Cortex of kidney (tissue), 1 donor: ENCODE results near the gene NWD2.
"Not testable (repeated sequence)": the region's sequence is repeated elsewhere in the genome, so short reads cannot be mapped to it uniquely, and the experiment has no call there.

Source experiments
- DNase-seq: peaks from one replicate; lab custom pipeline; 2025; lab: John Stamatoyannopoulos, UW

Gene NWD2, protein sequence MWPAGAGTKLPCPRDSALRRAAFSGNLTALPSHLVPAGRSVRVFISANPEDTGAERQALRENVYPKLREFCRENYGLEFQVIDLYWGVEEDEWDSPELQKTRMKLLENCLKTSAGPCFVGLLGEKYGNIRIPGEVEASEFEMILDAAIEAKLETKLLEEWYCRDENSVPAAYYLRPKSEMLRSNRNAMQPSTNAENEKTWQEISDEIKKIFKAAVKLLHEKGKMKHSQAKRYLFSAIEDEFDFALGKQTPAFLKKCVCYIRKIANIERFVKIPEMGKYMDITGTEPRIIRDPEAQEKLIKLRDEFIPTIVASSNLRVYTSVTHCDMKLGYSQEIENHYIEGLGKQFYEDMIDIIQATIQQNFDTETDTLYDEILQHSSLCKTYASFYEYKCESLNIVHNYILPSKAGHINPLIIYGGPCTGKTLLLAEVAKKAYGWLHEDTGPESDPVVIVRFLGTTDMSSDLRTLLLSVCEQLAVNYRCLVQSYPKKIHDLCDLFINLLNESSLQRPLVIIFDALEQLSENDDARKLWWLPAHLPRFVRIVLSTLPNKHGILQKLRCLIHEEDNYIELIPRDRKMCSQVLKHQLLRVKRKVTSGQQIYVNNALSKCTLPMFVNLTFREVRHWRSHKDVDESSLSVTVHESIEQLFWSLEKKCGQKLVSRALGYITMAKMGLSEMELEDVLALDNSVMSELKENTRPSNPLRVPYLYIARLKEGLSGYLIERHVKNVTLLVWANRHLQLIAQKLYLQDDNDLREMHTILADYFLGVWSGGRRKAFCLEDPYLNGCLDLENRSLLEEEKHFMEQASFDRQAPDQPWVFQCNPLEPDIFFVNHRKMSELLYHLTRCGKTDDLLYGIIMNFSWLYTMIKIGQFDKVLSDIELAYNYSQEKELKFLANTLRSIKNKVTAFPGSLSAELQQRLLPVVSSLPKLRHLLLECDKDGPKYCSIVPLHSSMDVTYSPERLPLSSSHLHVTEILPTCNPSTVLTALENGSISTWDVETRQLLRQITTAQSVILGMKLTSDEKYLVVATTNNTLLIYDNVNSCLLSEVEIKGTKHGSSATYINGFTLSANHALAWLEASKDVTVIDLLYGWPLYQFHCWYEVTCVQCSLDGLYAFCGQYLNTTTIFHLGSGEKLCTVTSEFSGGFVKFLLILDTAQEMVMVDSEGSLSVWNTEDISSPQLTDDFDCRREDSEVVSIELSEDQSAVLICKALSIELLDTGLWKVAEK (N-terminal part only)

DNA sequence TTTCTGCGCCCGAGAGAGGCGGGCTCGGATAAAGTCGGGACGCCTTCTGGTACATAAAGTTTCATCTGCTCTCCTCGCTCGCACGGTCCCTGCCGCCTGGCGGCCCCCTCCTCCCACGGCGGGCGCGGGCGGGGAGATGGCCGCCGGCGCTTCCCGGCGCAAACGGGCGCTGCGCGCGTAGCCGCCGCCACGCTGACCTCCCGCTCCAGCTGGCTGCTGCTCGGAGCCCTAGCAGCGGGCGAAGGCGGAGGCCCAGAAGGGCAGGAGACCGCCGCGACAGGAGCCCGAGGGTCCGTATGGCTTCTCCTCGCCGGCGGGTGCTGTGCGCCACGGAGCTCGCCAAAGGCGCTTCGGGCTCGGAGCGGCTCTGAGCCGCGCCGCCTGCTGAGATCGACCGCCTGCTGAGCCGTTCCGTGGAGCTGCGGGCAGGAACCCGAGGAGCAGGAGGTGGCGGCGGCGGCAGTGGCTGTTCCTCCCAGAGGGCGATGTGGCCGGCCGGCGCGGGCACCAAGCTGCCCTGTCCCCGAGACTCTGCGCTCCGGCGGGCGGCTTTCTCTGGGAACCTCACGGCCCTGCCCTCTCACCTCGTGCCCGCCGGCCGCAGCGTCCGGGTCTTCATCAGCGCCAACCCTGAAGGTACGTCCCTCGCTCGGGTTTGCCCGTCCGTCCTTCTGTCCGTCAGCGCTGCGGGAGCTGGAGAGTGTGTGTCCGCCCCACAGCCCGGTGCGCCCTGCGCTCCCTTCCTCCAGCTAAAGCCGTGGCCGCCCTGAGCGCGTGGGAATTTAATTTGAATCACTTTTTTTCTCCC is at the start of gene NWD2:
Gene NWD2, plus strand, starts transcription at position 161 of the 808 bp plus-strand sequence. Its CDS starts 325 bp downstream, at position 486.
- DNase-seq, result no peak

DNA sequence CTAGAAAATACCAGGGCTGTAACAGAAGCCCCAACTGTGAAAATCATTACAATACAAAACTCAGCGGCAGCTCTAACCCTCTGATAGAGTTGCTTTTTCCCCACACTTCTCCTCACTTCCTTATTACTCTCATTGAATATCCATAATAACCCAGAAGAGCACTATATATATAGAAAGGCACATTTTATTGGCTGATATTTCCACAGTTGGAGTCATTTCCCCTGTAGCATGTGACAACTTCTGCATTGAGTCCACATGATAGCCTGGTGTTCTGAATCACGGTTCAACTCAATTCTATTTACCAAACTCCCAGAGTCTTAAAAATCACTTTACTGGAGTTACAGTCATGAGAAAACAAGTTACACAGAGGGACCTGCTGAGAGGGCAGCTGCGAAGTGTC is 46.6 kb upstream of the NWD2 start:
- DNase-seq, result no peak

DNA sequence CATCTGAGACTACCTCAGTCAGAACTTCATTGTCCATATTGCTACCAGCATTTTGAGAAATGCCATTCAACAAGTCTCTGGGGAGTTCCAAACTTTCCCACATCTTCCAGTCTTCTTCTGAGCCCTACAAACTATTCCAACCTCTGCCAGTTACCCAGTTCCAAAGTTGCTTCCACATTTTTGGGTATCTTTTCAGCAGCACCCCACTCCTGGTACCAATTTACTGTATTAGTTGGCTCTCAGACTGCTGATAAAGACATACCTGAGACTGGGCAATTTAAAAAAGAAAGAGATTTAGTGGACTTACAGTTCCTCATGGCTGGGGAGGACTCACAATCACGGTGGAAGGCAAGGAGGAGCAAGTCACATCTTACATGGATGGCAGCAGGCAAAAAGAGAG is 39.8 kb upstream of the NWD2 start:
- DNase-seq, result not testable (repeated sequence)

DNA sequence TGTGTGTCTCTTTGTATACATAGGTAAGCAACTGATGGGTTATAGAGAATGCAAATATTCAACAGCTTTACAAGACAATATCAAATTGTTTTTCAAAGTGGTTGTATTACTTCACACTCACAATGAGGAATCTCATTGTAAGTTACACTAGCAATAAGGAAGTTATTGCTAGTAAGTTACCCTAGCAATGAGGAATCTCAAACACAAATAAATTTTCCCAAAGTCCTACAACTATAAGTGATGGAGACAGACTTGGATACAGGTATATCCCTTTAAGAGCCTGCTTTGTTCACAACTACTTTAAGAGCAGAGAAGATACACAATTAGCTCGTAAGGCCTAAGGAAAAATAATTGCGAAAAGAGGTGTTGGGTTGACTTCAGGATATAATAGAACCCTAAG is 28.3 kb upstream of the NWD2 start:
- no peak for DNase-seq

DNA sequence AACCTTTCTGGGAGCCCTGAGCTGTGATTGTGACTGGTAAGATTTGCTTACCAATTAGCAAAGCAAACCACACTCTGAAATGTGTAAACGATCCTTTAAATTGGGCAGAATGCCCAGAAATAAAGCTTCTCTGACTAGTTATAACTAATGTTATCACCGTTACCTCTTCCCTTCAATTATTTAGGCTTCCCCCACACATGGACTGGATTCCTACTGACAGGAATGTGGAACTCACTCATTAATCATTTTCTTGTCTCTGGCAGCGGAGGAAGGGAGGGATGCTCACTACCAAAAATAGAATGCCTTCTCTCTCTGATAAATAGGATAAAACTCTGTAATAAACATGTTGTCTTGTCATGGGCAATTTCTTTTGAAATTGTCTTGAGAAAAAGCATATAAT is 25.3 kb upstream of the NWD2 start:
- no peak for DNase-seq

DNA sequence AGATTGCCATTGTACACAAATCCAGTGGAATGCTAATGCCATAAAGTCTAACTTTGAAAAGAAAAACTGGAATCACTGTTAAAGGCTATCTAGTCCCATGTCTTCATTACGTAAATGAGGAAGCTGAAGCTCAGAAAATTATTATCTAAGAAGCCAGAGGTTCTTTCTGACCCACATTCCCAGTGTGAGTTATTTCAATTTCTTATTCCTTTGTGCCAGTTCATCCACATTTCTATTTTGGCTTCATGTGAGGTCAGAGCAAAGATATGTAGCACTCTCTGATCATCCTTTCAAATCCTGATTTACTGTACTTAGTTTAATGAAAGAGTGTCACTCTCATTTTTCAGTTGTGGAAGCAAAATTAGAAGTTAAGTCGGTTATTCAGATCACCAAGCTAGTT is 24.6 kb upstream of the NWD2 start:
- no peak for DNase-seq

DNA sequence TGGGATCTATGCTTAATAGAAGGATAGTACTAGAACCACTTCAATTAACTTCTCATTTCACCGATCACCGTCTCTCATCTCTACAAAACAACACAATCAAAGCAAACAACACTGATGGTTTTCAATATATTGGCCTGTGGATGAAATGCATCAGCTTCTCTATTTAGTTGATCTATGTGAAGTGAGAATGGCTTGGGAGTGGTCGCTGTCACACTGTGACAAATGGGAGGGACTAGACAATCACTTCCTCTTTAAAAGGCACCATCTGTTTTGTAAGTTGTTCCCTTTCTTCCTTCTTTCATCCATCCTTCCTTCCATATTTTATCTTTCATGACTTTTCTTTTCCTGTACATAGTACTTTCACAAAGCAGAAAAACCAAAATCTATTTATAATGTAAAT is 23.9 kb upstream of the NWD2 start:
- DNase-seq, result no peak

DNA sequence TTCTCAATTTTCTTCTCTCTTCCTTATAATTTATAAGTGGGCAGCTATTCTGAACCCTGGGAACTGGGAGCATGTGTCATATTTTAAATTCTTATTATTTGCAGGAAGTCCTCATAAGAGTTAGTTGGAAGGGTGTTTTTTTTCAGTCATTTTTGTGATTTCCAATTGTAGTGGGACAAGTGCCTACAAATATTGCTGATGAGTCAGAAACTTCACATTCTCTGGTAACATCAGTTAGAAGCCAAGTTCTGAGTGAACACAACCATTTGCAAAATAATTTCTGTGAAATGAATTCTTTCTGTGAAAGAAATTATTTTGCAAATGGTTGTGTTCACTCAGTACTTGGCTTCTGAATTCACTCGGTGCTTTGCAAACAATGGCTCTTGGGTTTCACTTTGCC is 20.8 kb upstream of the NWD2 start:
- DNase-seq, result no peak

DNA sequence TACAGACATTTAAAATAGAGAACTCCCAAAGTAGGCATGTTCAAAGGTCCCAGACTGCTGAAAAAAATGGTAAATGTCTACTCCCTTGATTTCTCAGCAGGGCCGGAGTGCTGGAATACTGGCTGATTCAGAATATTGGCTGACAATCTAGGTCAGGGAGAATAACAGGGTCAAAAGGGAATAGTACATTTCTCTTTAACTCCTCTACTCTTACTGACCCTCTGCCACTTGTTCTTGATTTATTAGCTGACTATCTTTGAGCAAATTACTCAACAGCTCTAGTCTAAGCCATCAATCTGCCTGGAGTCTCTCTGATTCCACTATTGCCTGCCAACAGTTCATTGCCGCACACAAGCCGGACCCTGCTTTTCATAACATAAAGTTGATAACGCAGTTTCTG is 19.7 kb upstream of the NWD2 start:
- no peak for DNase-seq

DNA sequence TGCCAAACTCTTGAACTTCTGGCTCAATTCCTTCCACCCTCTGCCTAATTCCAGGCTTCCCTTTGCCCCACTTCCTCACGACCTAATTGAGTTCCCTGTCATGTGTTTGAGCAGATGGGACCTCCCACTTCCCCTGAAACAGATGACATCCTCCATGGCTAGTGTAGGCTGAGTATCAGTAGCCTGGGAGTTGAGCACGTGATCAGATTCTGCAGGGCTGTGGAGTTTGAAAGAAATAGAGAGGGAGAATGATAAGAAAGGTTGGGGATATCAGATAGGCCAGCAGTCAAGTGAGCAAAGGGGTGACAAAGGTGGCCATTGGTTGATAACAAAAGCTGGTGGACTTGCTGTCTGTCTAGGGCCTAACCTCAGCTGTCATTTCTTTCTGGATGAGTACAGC is 18.8 kb upstream of the NWD2 start:
- DNase-seq, result no peak

DNA sequence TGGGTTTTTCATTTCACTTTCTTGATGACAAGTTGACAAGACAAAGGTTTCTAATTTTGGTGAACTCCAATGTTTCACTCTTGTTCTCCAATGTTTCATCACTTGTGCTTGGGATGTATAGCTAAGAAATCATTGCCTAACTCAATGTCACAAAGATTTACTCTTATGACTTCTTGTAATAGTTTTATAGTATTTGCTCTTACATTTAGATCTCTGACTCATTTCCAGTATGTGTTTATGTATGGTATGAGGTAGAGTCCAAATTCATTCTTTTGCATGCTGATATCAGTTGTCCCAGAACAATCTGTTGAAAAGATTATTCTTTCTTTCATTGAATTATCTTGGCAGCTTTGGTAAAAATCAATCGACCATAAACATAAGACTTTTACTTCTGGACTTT is 12.2 kb upstream of the NWD2 start:
- DNase-seq, result no peak

DNA sequence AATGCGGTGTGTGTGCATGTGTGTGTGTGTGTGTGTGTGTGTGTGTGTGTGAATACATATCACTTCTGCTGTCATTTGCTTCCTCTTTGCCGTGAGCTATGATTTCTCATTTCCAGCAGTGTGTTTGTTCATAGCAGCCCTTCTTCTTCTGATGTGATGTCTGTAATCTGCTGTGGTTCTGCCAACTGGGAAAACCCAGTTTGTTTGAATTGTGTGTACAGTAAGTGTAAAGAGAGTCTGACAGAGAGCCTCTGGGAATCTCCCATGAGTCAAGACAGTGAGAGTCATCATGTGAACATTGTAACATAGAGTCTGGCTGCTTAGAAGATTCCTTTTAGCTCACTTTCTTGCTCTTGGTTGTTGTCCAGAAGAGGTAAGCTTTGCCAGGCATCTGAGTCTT is 8.4 kb upstream of the NWD2 start:
- DNase-seq, result no peak

DNA sequence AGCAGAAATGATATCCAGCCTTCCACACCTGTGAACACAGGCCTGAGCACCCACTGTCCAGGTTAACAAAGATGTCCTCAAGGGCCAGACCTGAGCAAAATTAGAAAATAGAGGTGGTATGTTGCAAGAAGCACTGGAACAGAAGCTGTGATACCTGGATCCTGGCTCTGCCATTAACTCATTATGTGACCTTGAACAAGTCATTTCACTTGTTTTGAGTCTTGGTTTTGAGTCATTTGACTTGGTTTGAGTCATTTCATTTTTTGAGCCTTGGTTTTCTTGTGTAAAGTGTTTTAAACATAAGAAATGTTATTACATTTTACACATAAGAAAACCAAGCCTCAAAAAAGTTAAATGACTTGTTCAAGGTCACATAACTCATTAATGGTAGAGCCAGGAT is 2.9 kb upstream of the NWD2 start:
- DNase-seq, result no peak

DNA sequence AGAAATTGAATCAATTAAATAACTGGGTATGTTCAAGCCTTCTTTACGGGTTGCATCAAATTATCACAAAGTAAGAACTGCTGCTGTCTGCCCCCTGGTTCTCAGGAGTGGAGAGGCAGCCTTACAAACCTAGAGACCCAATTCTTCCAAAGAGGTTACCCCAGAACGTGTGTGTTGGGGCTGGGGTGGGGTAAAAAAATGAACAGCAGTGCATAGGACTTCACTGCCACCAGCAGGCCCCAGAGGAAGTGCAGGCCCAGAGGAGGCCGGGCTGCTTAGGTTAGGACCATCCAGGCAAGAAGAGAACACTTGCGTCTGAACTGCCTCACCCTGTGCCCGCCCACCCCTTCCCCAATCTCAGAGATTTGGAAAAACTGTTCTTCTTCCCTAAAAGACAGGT is 1.5 kb upstream of the NWD2 start:
- no peak for DNase-seq

DNA sequence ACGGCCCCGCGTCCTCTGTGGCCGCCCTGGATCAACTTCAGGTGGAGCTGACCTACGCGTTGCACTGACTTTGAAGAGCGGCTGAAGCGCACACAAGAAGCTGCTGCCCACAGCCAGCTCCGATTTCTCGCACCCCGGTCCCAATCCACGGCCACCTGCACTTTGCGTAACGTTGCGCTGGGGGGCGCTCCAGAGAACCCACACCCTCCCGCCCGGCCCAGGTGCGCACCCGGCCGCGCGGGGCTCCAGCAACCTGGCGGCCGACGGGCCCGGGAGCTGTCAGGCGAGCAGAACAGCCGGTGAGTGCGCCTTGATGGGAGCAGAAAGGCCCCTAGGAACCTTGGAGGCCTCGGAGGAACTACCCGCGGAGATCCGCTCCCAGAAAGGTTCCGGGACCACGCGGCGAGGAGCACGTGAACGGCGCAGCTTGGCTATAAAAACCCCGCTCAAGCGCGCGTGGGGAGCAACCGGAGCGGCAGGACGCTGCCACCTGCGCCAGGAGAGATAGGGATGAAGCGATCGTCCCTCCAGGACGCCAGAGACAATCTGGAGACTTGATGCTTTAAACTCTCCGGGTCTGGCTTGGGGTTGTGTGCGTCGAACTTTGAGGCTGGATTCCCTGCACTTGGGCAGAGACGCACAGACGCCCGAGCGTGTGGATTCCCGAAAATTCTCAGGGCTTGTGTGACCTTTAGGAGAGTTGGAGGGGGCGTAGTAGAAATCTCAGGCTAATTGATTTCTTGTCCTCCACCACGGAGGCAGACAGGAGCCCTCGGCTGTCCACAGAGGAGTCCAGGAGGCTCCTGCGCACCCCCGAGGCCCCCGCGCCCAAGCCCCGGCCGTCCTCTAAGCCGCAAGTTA is 591 bp upstream of the NWD2 start:
- DNase-seq, result no peak

DNA sequence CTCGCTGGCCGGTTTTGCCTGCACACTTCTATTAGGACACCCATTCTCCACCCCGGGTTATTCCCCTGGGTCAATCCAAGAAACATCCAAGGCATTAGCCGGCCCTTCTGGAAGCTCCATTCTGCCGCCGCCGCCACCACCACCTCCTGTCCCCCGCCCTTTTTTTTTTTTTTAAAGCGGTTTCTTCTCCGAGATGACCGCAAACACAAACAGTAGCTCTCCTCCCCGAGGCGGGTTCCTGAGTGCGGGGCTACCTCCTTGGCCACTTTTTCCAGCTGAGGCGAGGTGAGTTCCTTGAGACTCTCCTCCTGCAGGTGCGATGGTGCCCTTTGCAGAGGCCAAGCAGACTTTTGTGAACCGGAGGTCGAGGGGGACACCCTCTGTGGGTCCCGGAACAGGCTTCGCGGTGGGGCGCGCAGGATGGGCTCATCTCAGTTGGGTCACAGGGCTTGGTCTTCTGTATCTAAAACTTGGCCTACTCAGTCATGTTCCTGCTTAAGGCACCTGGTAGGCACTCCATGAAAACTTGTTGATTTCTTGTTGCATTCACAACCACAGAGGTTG is 930 bp downstream of the NWD2 start:
- no peak for DNase-seq

DNA sequence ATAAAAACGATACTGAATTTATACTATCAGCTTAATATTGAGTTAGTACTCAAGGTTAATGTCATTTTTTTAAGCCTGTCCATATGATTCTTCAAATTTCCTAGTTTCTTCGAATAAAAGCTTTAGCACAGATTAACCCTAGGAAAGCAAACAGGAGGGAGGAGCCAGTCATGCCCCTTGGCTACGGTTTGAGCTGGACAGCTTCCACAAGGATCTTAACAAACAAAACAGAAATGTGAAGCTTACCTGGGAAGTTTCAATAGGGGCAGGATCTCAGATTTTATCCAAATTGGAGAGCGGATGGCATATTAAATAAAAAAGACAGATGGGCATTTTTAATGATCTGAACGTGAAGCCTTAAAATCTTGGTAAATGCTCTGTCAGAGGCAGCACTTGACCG is 2.3 kb downstream of the NWD2 start:
- no peak for DNase-seq

DNA sequence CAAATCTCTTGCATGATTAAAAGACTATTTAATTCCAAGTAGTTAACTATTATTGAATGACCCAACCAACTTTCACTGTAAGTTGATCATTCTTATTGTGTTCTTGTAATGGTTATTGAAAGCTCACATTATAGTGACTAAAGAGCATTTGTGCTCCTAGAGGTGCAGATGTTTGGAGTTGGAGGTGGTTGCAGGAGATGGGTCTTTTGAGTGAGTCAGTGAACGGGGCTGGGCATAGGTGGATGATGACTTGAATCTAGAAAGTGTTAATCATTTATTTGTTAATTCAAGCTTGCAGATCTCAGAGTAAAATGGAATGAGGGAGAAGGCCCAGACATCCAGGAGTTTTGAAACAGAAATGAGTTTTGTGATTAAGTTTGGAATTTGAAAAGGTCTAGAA is 13.7 kb downstream of the NWD2 start:
- no peak for DNase-seq

DNA sequence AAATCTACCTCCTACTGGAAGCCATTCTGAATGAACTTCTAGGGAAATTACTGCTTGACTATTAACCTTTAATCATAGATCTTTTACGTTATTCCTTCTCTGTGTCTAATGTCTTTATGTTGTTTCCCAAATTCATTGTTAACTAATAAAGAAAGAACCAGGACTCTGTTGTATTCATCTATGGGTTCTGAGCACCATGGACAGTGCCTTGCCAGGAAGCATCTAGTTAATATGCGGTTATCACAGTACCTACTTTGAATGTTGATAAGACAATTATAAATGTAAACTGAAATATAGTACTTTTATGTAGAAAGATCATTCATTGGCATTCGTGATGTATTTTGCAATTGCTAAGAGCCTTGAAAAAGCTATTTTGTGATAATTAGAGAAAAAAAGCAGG is 23.8 kb downstream of the NWD2 start:
- DNase-seq, result no peak

DNA sequence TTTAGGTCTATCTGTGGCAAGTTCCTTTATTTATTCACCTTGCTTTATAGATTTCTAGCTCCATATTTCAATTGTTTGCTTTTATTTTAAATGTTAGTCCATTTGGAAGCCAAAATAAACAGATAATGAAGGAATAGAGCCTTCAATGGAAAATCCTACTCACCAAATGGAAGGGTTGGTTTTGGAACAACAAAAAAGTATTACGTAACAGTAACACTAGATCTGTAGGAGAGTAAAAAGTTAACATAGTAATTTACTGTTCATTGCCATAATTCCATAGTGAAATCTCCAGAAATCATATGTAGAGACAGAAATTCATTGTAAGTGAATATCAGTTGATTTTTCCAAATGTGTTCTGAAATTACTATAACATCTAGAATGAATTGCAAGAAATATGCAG is 34.6 kb downstream of the NWD2 start:
- no peak for DNase-seq
